ENCODE results near the gene LARP1.

Gene LARP1

GRCh38 chr5:154860765-154861164 lies 105.6 kb downstream of the LARP1 start:
- DNase-seq, result no peak

GRCh38 chr5:154861946-154862345 lies 106.8 kb downstream of the LARP1 start:
- no peak for DNase-seq

GRCh38 chr5:154862766-154863165 lies 107.6 kb downstream of the LARP1 start:
- no peak for DNase-seq

- DNase-seq, result no peak
Measured at GRCh38 chr5:154863291-154864080, 108.3 kb downstream of the LARP1 start.

GRCh38 chr5:154865466-154866184 lies 110.4 kb downstream of the LARP1 start:
- DNase-seq, result no peak

- no peak for DNase-seq
Measured at GRCh38 chr5:154866841-154867240, 111.7 kb downstream of the LARP1 start.
